NK-92 (cell line): Measurements from ENCODE around the gene GPR143.

Experiments
- DNase-seq: peaks from one replicate; lab custom pipeline; 2025; ENCODE audit not compliant: unreplicated experiment; lab: John Stamatoyannopoulos, UW

Gene GPR143

GRCh38 chrX:9676738-9677097 lies 88.9 kb downstream of the GPR143 start:
- DNase-seq = no peak

DNA sequence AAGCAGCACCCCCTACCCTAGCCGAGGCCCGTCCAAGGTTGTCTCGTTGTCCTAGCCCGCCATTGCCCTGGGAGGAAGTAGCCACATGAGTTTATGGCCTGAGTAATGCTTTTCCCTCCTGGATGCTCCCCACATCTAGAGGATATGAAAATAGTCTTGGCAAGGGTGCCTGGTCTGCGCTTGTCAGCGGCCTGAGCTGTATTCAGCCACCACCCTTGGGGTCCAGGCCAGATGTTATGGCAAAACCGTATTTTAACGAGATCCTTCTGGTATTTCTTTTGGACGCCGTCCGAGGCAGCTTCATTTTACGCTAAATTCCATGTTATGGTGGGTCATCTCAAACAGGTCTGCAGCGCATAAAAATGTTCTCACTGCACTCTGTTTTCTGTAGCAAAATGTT lies 89.3 kb downstream of the GPR143 start:
- DNase-seq = no peak
